NT2/D1 (cell line): ENCODE data around the gene HEXIM1.

Experiments
- YY1 ChIP-seq: IDR thresholded peaks from 2 replicates; pipeline ENCODE4 v1.6.1; 2011; ENCODE audit not compliant: insufficient read length, insufficient read depth
- ZNF274 ChIP-seq: IDR thresholded peaks from 2 replicates; pipeline ENCODE4 v1.6.1; 2011; ENCODE audit warnings: mild to moderate bottlenecking, low read depth, low read length

- TF ChIP-seq YY1 (no peak), ZNF274 (no peak)
These were observed 12.1 kb upstream of the HEXIM1 start for GRCh38 chr17:45135978-45136791.
